GM21515 (cell line): Measurements from ENCODE around the gene GFER.
"Not testable (repeated sequence)": the region's sequence is repeated elsewhere in the genome, so short reads cannot be mapped to it uniquely, and the experiment has no call there.

ENCODE experiments used
- ATAC-seq: cut with Tn5 transposase; IDR thresholded peaks from one replicate; pipeline ENCODE4 v1.9.1; 2021; ENCODE audit not compliant: unreplicated experiment

GFER gene

GRCh38 chr16:1983544-1984346, at the start of gene GFER:
Gene GFER, plus strand, starts transcription at chr16:1984193. Its CDS starts 26 bp downstream, at chr16:1984219.
- peak; percentile 66 for ATAC-seq

GRCh38 chr16:1936945-1937479, 47.0 kb upstream of the GFER start:
- no peak for ATAC-seq

GRCh38 chr16:1938316-1938715, 45.7 kb upstream of the GFER start:
- no peak for ATAC-seq

GRCh38 chr16:1938910-1939309, 45.1 kb upstream of the GFER start:
- ATAC-seq, result no peak

GRCh38 chr16:1939833-1940232, 44.2 kb upstream of the GFER start:
- ATAC-seq, result not testable (repeated sequence)

GRCh38 chr16:1940273-1941161, 43.5 kb upstream of the GFER start:
- no peak for ATAC-seq

- ATAC-seq, result no peak
Measured at GRCh38 chr16:1941162-1942046, 42.6 kb upstream of the GFER start.

- no peak for ATAC-seq
Measured at GRCh38 chr16:1942047-1942809, 41.8 kb upstream of the GFER start.

GRCh38 chr16:1942810-1943726, 40.9 kb upstream of the GFER start, which contains the start of gene MSRB1:
Gene MSRB1, minus strand, starts transcription at chr16:1943199. Its CDS starts 43 bp downstream, at chr16:1943156.
- peak; percentile 84 for ATAC-seq

- no peak for ATAC-seq
Measured at GRCh38 chr16:1944612-1945199, 39.3 kb upstream of the GFER start.

GRCh38 chr16:1945559-1946391, 38.2 kb upstream of the GFER start:
- ATAC-seq, result no peak

GRCh38 chr16:1946495-1947368, 37.3 kb upstream of the GFER start:
- ATAC-seq, result no peak

GRCh38 chr16:1947369-1947670, 36.7 kb upstream of the GFER start:
- no peak for ATAC-seq

- no peak for ATAC-seq
Measured at GRCh38 chr16:1949507-1949906, 34.5 kb upstream of the GFER start.

GRCh38 chr16:1950047-1950446, 33.9 kb upstream of the GFER start:
- no peak for ATAC-seq

GRCh38 chr16:1950559-1950958, 33.4 kb upstream of the GFER start:
- no peak for ATAC-seq

- ATAC-seq, result no peak
Measured at GRCh38 chr16:1953734-1954133, 30.3 kb upstream of the GFER start.
